ENCODE results near the gene KHDRBS1. TPM values are rescaled to one million over a fixed set of nuclear protein-coding genes. Genes with fewer than 3 reads are reported as not detected.

The KHDRBS1 gene
- total and polyA plus RNA-seq, 9 of the 15 experiments (the other 6 are each of a cell fraction or from before 2014, with no cell fraction given) = 48.4 to 257 (median 114) TPM

DNA sequence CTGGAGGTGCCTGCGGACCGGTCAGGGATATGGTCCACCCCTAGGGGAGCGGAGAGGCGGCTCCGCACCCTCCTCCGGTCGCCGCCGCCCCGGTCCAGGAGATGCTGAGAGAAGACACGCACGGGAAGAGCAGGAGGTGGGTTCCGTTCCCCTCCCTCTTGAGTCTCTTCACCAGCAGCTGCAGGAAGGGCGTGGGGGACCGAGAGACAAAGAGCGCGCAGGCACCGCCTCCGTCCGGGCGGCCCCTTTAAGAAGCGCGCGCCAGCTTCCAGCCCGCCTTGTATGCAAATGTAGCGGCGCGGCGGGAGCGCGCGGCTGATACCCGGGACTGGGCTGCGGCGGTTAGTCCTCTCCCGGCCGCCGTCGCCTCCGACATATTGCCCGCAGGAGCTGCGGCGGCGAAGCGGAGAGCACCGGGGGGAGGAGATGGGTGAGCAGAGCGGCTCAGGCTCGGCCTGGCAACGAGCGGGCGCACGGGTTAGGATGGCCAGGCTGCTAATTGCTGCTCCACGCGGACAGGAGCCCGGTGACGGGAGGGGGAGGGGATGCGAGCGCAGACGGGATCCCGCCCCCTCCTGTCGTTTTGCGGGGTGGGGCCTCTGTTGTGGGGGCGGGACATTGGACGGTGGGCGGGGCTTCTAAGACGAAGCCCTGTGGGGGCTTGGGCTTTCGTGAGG, 59.1 kb downstream of the KHDRBS1 start, which contains the start of gene TMEM39B (continued):
- TF ChIP-seq ZNF384 (IDR thresholded peaks at IDR 0.05; ENCODE audit: low read depth, low read length) = no peak; the same call in 1 of the 2 replicates
- TF ChIP-seq PHB2 (IDR thresholded peaks at IDR 0.05; ENCODE audit: low read depth) = no peak; the same call in 1 of the 2 replicates
- no peak for TF ChIP-seq MAFK (IDR thresholded peaks at IDR 0.05; ENCODE audit: low read length)
- TF ChIP-seq RFX7 (CRISPR knock-in tag; IDR thresholded peaks at IDR 0.05) = no peak
- no peak for TF ChIP-seq ZNF354B (CRISPR knock-in tag; IDR thresholded peaks at IDR 0.05)
- TF ChIP-seq, protein P1, sequence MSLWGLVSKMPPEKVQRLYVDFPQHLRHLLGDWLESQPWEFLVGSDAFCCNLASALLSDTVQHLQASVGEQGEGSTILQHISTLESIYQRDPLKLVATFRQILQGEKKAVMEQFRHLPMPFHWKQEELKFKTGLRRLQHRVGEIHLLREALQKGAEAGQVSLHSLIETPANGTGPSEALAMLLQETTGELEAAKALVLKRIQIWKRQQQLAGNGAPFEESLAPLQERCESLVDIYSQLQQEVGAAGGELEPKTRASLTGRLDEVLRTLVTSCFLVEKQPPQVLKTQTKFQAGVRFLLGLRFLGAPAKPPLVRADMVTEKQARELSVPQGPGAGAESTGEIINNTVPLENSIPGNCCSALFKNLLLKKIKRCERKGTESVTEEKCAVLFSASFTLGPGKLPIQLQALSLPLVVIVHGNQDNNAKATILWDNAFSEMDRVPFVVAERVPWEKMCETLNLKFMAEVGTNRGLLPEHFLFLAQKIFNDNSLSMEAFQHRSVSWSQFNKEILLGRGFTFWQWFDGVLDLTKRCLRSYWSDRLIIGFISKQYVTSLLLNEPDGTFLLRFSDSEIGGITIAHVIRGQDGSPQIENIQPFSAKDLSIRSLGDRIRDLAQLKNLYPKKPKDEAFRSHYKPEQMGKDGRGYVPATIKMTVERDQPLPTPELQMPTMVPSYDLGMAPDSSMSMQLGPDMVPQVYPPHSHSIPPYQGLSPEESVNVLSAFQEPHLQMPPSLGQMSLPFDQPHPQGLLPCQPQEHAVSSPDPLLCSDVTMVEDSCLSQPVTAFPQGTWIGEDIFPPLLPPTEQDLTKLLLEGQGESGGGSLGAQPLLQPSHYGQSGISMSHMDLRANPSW (CRISPR knock-in tag; IDR thresholded peaks at IDR 0.05) = peak; percentile 75; the same call in 1 of the 2 replicates
- TF ChIP-seq TAF9B (IDR thresholded peaks at IDR 0.05; ENCODE audit: partially characterized antibody) = no peak
- no peak for TF ChIP-seq ASH1L (IDR thresholded peaks at IDR 0.05; ENCODE audit: borderline replicate concordance, low read depth, partially characterized antibody)
- TF ChIP-seq ZNF699 (CRISPR knock-in tag; IDR thresholded peaks at IDR 0.05; ENCODE audit: insufficient replicate concordance) = no peak
- no peak for TF ChIP-seq NFE2 (IDR thresholded peaks at IDR 0.05; ENCODE audit: low read depth)
- TF ChIP-seq NCOA6 (IDR thresholded peaks at IDR 0.05) = no peak
- TF ChIP-seq, protein P2, sequence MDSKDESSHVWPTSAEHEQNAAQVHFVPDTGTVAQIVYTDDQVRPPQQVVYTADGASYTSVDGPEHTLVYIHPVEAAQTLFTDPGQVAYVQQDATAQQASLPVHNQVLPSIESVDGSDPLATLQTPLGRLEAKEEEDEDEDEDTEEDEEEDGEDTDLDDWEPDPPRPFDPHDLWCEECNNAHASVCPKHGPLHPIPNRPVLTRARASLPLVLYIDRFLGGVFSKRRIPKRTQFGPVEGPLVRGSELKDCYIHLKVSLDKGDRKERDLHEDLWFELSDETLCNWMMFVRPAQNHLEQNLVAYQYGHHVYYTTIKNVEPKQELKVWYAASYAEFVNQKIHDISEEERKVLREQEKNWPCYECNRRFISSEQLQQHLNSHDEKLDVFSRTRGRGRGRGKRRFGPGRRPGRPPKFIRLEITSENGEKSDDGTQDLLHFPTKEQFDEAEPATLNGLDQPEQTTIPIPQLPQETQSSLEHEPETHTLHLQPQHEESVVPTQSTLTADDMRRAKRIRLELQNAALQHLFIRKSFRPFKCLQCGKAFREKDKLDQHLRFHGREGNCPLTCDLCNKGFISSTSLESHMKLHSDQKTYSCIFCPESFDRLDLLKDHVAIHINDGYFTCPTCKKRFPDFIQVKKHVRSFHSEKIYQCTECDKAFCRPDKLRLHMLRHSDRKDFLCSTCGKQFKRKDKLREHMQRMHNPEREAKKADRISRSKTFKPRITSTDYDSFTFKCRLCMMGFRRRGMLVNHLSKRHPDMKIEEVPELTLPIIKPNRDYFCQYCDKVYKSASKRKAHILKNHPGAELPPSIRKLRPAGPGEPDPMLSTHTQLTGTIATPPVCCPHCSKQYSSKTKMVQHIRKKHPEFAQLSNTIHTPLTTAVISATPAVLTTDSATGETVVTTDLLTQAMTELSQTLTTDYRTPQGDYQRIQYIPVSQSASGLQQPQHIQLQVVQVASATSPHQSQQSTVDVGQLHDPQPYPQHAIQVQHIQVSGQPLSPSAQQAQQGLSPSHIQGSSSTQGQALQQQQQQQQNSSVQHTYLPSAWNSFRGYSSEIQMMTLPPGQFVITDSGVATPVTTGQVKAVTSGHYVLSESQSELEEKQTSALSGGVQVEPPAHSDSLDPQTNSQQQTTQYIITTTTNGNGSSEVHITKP (IDR thresholded peaks at IDR 0.05; ENCODE audit: partially characterized antibody) = peak; percentile 61
- no peak for TF ChIP-seq RBM39 (optimal IDR thresholded peaks at IDR 0.05; ENCODE audit: low read depth, low read length)
- TF ChIP-seq SIN3A (IDR thresholded peaks at IDR 0.05; ENCODE audit: borderline replicate concordance in 2 of 2, control insufficient read depth in 1 of 2, low read depth in 2 of 2, low read length in 2 of 2) = peak; percentile 4 to 87; a peak in 2 of 4 replicates
- TF ChIP-seq ATF1 (CRISPR knock-in tag; IDR thresholded peaks at IDR 0.05) = no peak
- TF ChIP-seq ATF1 (tag; IDR thresholded peaks at IDR 0.05) = peak; percentile 86
- TF ChIP-seq, protein P3, sequence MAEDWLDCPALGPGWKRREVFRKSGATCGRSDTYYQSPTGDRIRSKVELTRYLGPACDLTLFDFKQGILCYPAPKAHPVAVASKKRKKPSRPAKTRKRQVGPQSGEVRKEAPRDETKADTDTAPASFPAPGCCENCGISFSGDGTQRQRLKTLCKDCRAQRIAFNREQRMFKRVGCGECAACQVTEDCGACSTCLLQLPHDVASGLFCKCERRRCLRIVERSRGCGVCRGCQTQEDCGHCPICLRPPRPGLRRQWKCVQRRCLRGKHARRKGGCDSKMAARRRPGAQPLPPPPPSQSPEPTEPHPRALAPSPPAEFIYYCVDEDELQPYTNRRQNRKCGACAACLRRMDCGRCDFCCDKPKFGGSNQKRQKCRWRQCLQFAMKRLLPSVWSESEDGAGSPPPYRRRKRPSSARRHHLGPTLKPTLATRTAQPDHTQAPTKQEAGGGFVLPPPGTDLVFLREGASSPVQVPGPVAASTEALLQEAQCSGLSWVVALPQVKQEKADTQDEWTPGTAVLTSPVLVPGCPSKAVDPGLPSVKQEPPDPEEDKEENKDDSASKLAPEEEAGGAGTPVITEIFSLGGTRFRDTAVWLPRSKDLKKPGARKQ (CRISPR knock-in tag; IDR thresholded peaks at IDR 0.05) = no peak
- TF ChIP-seq RNF2 (IDR thresholded peaks at IDR 0.05) = peak; percentile 50; the same call in 1 of the 2 replicates
- TF ChIP-seq MIER1 (IDR thresholded peaks at IDR 0.05; ENCODE audit: low read depth) = no peak
- TF ChIP-seq HDAC2 (IDR thresholded peaks at IDR 0.05) = 0 out of 2 replicates have a peak, but pooled peaks have one; percentile 80
- TF ChIP-seq NCOA4 (IDR thresholded peaks at IDR 0.05; ENCODE audit: partially characterized antibody) = no peak
- TF ChIP-seq MYC (IDR thresholded peaks at IDR 0.05; ENCODE audit: low read depth, low read length) = peak; percentile 86
- TF ChIP-seq MYC (CRISPR knock-in tag; IDR thresholded peaks at IDR 0.05; ENCODE audit: borderline replicate concordance, low read depth) = peak; percentile 87; the same call in 1 of the 2 replicates

Data from K562 (cell line).